HepG2 (cell line): ENCODE results near the gene KRTAP10-4. TPM values are rescaled to one million over a fixed set of nuclear protein-coding genes. Genes with fewer than 3 reads are reported as not detected.

Experiments used
- ATAC-seq: fragments of 200-7000 bp; cut with Tn5 transposase; 3 replicates; pipeline ENCODE4 v1.9.1; 2020; ENCODE audit warnings: mild to moderate bottlenecking, moderate library complexity
- BruUV-seq: library from RNA; stranded (reverse); fragments of 400-500 nt; replicated peaks from 2 replicates; lab custom pipeline; 2021; lab: Mats Ljungman, UMichigan
- CTCF ChIA-PET: fragments of 300-600 bp; formaldehyde crosslinking; extraction: SDS; loops from one replicate; lab custom pipeline; 2021; ENCODE audit warnings: low total read pairs, inconsistent platforms, low intra/inter-chr PET ratio; lab: Yijun Ruan, JAX
- POLR2A ChIA-PET: fragments of 350-600 bp; sonication (Branson Sonifier 250); formaldehyde crosslinking; loops from one replicate; lab custom pipeline; 2020; ENCODE audit warnings: antibody characterized with exemption, inconsistent platforms; lab: Yijun Ruan, JAX
- DNase-seq: peaks from one replicate; pipeline ENCODE4 v3.0.0-alpha.2; 2015; ENCODE audit warnings: low spot score
- FAIRE-seq: peaks from 3 replicates; lab custom pipeline; 2011; peaks lifted over from hg19 to GRCh38; lab: Jason Lieb, UNC
- H2AFZ ChIP-seq: one replicate; pipeline ENCODE4 v1.6.1; 2011; ENCODE audit warnings: low read length, inconsistent platforms
- H3K27ac ChIP-seq: fragments of 300-600 bp; 3 replicates; pipeline ENCODE4 v1.8.0; 2011; ENCODE audit warnings: mixed run types, mild to moderate bottlenecking, mixed read lengths, low read length, inconsistent platforms; ENCODE audit not compliant: insufficient read depth; ENCODE audit errors: extremely low read length
- H3K27me3 ChIP-seq, 2 experiments: fragments of 200-600 bp in 1 of 2; 2 replicates in 1 of 2; 3 replicates in 1 of 2; pipeline versions ENCODE4 v1.6.0 to v1.8.0; 2011; ENCODE audit warnings: low read length in 2 of 2, mild to moderate bottlenecking in 2 of 2, moderate library complexity in 2 of 2, inconsistent platforms in 1 of 2; ENCODE audit not compliant: insufficient read depth in 2 of 2, control insufficient read depth in 1 of 2
- H3K36me3 ChIP-seq, 2 experiments: fragments of 200-600 bp in 1 of 2; replicated peaks in 1 of 2; 2 replicates in 1 of 2; 3 replicates in 1 of 2; pipeline versions ENCODE4 v1.5.1 to v1.8.0; 2011; ENCODE audit warnings: low read length in 2 of 2, inconsistent platforms in 1 of 2; ENCODE audit not compliant: insufficient read depth in 2 of 2, control insufficient read depth in 1 of 2
- H3K4me1 ChIP-seq: 2 replicates; pipeline ENCODE4 v1.5.1; 2012; ENCODE audit warnings: low read length, inconsistent platforms; ENCODE audit not compliant: insufficient read depth
- H3K4me2 ChIP-seq: 2 replicates; pipeline ENCODE4 v1.6.0; 2011; ENCODE audit warnings: low read depth, low read length, inconsistent platforms
- H3K4me3 ChIP-seq, 3 experiments: fragments of 200-600 bp in 1 of 3; sonication (generic), shearing (Covaris generic) in 1 of 3; replicated peaks in 1 of 3; 2 replicates each; pipeline ENCODE4 v1.5.1; 2011 to 2016; ENCODE audit warnings: low read length in 3 of 3, inconsistent platforms in 2 of 3, low read depth in 2 of 3, mild to moderate bottlenecking in 2 of 3, control low read depth in 1 of 3, mixed read lengths in 1 of 3; ENCODE audit not compliant: insufficient read depth in 1 of 3
- H3K79me2 ChIP-seq: one replicate; pipeline ENCODE4 v1.6.1; 2011; ENCODE audit warnings: low read length, inconsistent platforms; ENCODE audit not compliant: insufficient read depth
- H3K9ac ChIP-seq: 2 replicates; pipeline ENCODE4 v1.6.0; 2011; ENCODE audit warnings: mild to moderate bottlenecking, low read depth, low read length, inconsistent platforms; ENCODE audit not compliant: insufficient read depth
- H3K9me3 ChIP-seq: 2 replicates; pipeline ENCODE4 v1.5.1; 2012; ENCODE audit warnings: mild to moderate bottlenecking, low read length
- H4K20me1 ChIP-seq: 2 replicates; pipeline ENCODE4 v1.6.0; 2011; ENCODE audit warnings: inconsistent platforms, mild to moderate bottlenecking, low read length, moderate library complexity; ENCODE audit not compliant: insufficient read depth
- HNF4A ChIP-seq: sonication (generic); formaldehyde crosslinking; IDR thresholded peaks from 2 replicates; pipeline ENCODE4 v1.4.0; 2020; ENCODE audit warnings: missing genetic modification reagents
- HOXA5 ChIP-seq: sonication (generic); formaldehyde crosslinking; IDR thresholded peaks from 2 replicates; pipeline ENCODE4 v1.4.0; 2020; ENCODE audit warnings: missing genetic modification reagents
- KDM2A ChIP-seq: sonication (generic); formaldehyde crosslinking; IDR thresholded peaks from 2 replicates; pipeline ENCODE4 v1.4.0; 2020; ENCODE audit warnings: low read depth, missing genetic modification reagents, borderline replicate concordance
- MTA1 ChIP-seq: sonication (generic); formaldehyde crosslinking; IDR thresholded peaks from 2 replicates; pipeline ENCODE4 v1.4.0; 2020; ENCODE audit warnings: missing genetic modification reagents, mild to moderate bottlenecking, borderline replicate concordance
- NCOR1 ChIP-seq: fragments of 200-600 bp; sonication (generic); IDR thresholded peaks from 2 replicates; pipeline ENCODE4 v1.7.0; 2017; ENCODE audit warnings: antibody characterized with exemption, low read length, borderline replicate concordance
- NFE2 ChIP-seq: sonication (generic); formaldehyde crosslinking; IDR thresholded peaks from 2 replicates; pipeline ENCODE4 v1.4.0; 2020; ENCODE audit warnings: missing genetic modification reagents
- POGK ChIP-seq: sonication (generic); formaldehyde crosslinking; conservative IDR thresholded peaks from 2 replicates; pipeline ENCODE4 v1.8.0; 2022; ENCODE audit warnings: mild to moderate bottlenecking, moderate library complexity, missing genetic modification reagents
- SNRNP70 ChIP-seq: fragments of 200-400 bp; formaldehyde crosslinking; IDR thresholded peaks from 2 replicates; pipeline ENCODE4 v1.6.1; 2017; ENCODE audit warnings: mild to moderate bottlenecking, low read depth, low read length, moderate library complexity
- SP4 ChIP-seq: sonication (generic); formaldehyde crosslinking; IDR thresholded peaks from 2 replicates; pipeline ENCODE4 v1.8.1; 2023; ENCODE audit warnings: mild to moderate bottlenecking, missing genetic modification reagents
- SRSF1 ChIP-seq: fragments of 200-400 bp; formaldehyde crosslinking; optimal IDR thresholded peaks from 2 replicates; pipeline ENCODE3; 2017; ENCODE audit warnings: mild to moderate bottlenecking, low read depth, low read length, moderate library complexity
- ZNF264 ChIP-seq: sonication (generic); formaldehyde crosslinking; IDR thresholded peaks from 2 replicates; pipeline ENCODE4 v1.4.0; 2020; ENCODE audit warnings: missing genetic modification reagents
- ZNF431 ChIP-seq: sonication (generic); formaldehyde crosslinking; IDR thresholded peaks from 2 replicates; pipeline ENCODE4 v1.9.0; 2022; ENCODE audit warnings: missing genetic modification reagents, low read depth, mild to moderate bottlenecking, borderline replicate concordance
- ZNF572 ChIP-seq: sonication (generic); formaldehyde crosslinking; IDR thresholded peaks from 2 replicates; pipeline ENCODE4 v1.5.1; 2020; ENCODE audit warnings: mild to moderate bottlenecking, missing genetic modification reagents
- ZNF605 ChIP-seq: sonication (generic); formaldehyde crosslinking; IDR thresholded peaks from 2 replicates; pipeline ENCODE4 v1.8.0; 2022; ENCODE audit warnings: mild to moderate bottlenecking, missing genetic modification reagents
- ZNF740 ChIP-seq: sonication (generic); formaldehyde crosslinking; IDR thresholded peaks from 2 replicates; pipeline ENCODE4 v1.4.0; 2020; ENCODE audit warnings: missing genetic modification reagents
- ZNF792 ChIP-seq: IDR thresholded peaks from 2 replicates; pipeline ENCODE4 v1.6.1; 2016
- ZNF878 ChIP-seq: sonication (generic); formaldehyde crosslinking; IDR thresholded peaks from 2 replicates; pipeline ENCODE4 v1.8.1; 2023; ENCODE audit warnings: mild to moderate bottlenecking, missing genetic modification reagents, moderate library complexity
- WGBS: methylation state at CpG from one replicate; pipeline ENCODE4 v1.1.6; 2017; ENCODE audit warnings: low lambda C conversion rate; 5-methylcytosine and 5-hydroxymethylcytosine counted together
- in situ Hi-C: cut with HindIII; loops from 2 replicates; pipeline ENCODE4 v1.10.0; 2017; ENCODE audit warnings: low pct_unique_long_range_greater_than_20kb; ENCODE audit not compliant: extremely low pct_ligation_motif_present
- intact Hi-C: fragments of 100-400 bp; cut with micrococcal nuclease; formaldehyde crosslinking; loops from one replicate; pipeline ENCODE4 v1.10.0; 2022; ENCODE audit not compliant: unreplicated experiment
- polyA plus RNA-seq, 8 experiments: library from polyadenylated mRNA; depleted of rRNA in 3 of 8; stranded (reverse) in 7 of 8; unstranded in 1 of 8; fragments of >200 nt; fragmentation: Illumina TruSeq in 4 of 8; extraction: Trizol in 4 of 8; gene quantifications; 2 replicates each; pipeline versions ENCODE4 v1.2.1 to v1.2.3, GENCODE V29; 2011 to 2016; ENCODE audit warnings: low read depth in 4 of 8, missing spikeins in 1 of 8, mixed read lengths in 1 of 8; ENCODE audit not compliant: insufficient read depth in 1 of 8
- total RNA-seq, 5 experiments: library from RNA; depleted of rRNA; stranded (reverse); fragments of >200 nt; fragmentation: Illumina TruSeq; extraction: Trizol; gene quantifications; 2 replicates each; pipeline ENCODE4 v1.2.3, GENCODE V29; 2016; ENCODE audit warnings: low read depth in 1 of 5

The KRTAP10-4 gene
- total and polyA plus RNA-seq, 2 of the 13 experiments (the other 11 are each of a cell fraction or from before 2014, with no cell fraction given) = not detected

GRCh38 chr21:44568261-44568660 lies 5.3 kb upstream of the KRTAP10-4 start:
- Histone ChIP-seq H3K9me3 (peaks cover 9% of the 10 kb centered on the region), H2AFZ (no peak overlapping the region), H3K4me3 (no peak overlapping the region), H3K27ac (no peak overlapping the region), H3K36me3 (no peaks in the 10 kb centered on the region), H3K4me1 (peaks cover 10% of the 10 kb centered on the region), H4K20me1 (no peaks in the 10 kb centered on the region), H3K79me2 (no peaks in the 10 kb centered on the region)
- WGBS = 48% methylated on average over 10 of the region's 12 CpGs
- DNase-seq = no peak
- in situ Hi-C loops = no loop called here
- no peak; the same call in 1 of the 3 replicates for ATAC-seq
- POLR2A ChIA-PET = no interaction called here
- intact Hi-C loops = no loop called here
- FAIRE-seq = no peak
- TF ChIP-seq KDM2A (CRISPR knock-in tag) (no peak), SRSF1 (no peak), HOXA5 (no peak), ZNF792 (CRISPR knock-in tag) (no peak), ZNF740 (CRISPR knock-in tag) (no peak), NFE2 (no peak), MTA1 (no peak), HNF4A (CRISPR knock-in tag) (no peak), POGK (no peak), SP4 (CRISPR knock-in tag) (no peak), ZNF264 (CRISPR knock-in tag) (no peak), ZNF878 (CRISPR knock-in tag) (no peak), ZNF431 (CRISPR knock-in tag) (no peak), ZNF605 (CRISPR knock-in tag) (no peak), NCOR1 (no peak), SNRNP70 (no peak), ZNF572 (CRISPR knock-in tag) (no peak)
- TF ChIP-seq, all 625 proteins: peak for 0
- no peaks in the 10 kb centered on the region; a peak in 1 of 5 replicates for H3K27me3 ChIP-seq
- H3K9ac ChIP-seq = no peak overlapping the region
- CTCF ChIA-PET = no interaction called here
- no TSS peak for BruUV-seq
- H3K4me2 ChIP-seq = no peak overlapping the region
